ENCODE data around the gene DYRK2. TPM values are rescaled to one million over a fixed set of nuclear protein-coding genes. Genes with fewer than 3 reads are reported as not detected.

Gene DYRK2
- total RNA-seq, 4 donors from 2014 or later, result 68.5 to 89.1 (median 80.6) TPM

DNA sequence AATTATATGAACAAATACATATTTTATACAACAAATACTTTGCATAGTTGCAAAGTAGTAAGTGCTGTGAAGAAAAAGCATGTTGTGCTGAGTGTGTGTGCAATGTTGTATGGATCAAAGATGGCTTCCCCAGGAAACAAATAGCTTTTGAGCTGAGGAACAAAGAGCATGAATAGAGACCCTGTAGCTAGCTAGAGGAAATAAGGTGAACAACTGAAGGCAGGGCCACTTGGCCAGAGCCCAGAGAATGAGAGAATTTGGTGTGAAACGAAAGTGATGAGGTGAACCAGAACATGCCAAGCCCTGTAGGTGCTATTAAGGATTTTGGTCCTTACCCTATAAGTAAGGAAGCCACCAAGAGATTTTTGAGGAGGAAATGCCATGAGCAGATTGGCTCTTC, 17.1 kb downstream of the DYRK2 start:
- Histone ChIP-seq H3K9me3 (no peaks in the 10 kb centered on the region), H3K36me3 (no peaks in the 10 kb centered on the region), H3K4me3 (no peak overlapping the region), H3K27me3 (no peaks in the 10 kb centered on the region), H3K4me1 (peaks cover 0 to 19% (median 0%) of the 10 kb centered on the region in 4 donors), H3K27ac (no peak overlapping the region)
- no peak for DNase-seq
- TF ChIP-seq POLR2A (IDR thresholded peaks at IDR 0.05), result no peak
- TF ChIP-seq, protein P1, sequence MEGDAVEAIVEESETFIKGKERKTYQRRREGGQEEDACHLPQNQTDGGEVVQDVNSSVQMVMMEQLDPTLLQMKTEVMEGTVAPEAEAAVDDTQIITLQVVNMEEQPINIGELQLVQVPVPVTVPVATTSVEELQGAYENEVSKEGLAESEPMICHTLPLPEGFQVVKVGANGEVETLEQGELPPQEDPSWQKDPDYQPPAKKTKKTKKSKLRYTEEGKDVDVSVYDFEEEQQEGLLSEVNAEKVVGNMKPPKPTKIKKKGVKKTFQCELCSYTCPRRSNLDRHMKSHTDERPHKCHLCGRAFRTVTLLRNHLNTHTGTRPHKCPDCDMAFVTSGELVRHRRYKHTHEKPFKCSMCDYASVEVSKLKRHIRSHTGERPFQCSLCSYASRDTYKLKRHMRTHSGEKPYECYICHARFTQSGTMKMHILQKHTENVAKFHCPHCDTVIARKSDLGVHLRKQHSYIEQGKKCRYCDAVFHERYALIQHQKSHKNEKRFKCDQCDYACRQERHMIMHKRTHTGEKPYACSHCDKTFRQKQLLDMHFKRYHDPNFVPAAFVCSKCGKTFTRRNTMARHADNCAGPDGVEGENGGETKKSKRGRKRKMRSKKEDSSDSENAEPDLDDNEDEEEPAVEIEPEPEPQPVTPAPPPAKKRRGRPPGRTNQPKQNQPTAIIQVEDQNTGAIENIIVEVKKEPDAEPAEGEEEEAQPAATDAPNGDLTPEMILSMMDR (IDR thresholded peaks at IDR 0.05), result no peak

DNA sequence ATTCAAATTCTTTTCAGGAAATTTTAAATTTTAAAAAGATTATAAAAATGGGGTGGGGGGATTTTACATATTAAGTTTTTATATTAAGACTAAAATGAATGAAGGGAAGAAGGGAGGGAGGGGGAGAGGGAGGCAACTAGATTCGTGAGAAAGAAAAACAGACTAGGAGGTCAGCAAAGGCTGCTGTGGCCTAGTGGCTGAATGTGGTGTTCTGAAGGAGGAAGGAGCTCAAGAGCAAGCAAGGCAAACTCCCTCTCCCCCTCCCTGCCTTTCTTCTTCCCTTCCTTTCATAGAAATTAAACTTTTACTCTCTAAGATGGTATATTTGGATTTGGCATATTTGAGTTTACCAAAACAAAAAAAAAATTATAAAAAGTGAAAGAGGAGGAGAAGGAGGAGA, 18.1 kb downstream of the DYRK2 start:
- H3K27ac ChIP-seq, result no peak overlapping the region
- no peak overlapping the region for H3K4me3 ChIP-seq
- peaks cover 0 to 16% (median 0%) of the 10 kb centered on the region in 4 donors for H3K4me1 ChIP-seq
- no peaks in the 10 kb centered on the region for H3K9me3 ChIP-seq
- H3K36me3 ChIP-seq, result no peaks in the 10 kb centered on the region
- TF ChIP-seq, protein P1 (IDR thresholded peaks at IDR 0.05), result no peak
- TF ChIP-seq POLR2A (IDR thresholded peaks at IDR 0.05), result no peak
- no peaks in the 10 kb centered on the region for H3K27me3 ChIP-seq
- DNase-seq, result no peak

DNA sequence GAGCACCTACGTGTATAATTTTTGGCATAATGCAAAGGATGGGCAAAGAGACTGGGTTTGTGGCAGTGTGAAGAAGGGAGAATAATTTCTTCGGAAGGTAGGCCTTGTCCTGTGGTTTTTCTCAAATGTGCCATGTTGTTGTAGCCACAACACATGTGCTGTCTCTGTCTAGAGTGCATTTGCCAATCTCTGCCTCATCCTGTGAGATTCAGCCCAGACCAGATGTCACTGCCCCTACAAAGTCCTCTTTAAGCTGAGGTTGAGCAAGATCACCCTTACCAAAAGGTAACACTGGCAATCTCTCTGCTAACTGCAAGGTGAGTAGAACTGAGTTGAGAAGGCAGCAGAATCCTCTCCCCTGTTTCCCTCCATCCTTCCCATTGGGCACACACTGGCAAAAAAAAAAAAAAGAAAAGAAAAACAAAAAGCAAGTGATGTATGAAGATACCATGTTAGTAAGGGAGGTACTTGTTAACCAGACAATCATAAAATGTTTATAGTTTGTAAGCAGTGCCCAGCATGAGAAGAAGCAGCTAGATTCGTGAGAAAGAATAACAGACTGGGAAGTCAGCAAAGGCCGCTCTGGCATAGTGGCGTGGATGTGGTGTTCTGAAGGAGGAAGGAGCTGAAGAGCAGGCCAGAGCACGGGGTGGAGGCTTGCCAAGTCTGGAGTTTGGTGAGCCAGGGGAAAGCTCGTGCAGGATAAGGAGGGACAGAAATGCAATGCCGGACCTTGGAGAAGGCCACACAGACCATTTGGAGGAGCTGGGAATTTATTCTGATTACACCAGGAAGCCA, 18.9 kb downstream of the DYRK2 start:
- Histone ChIP-seq H3K27me3 (no peaks in the 10 kb centered on the region), H3K4me3 (no peak overlapping the region), H3K36me3 (no peaks in the 10 kb centered on the region), H3K9me3 (no peaks in the 10 kb centered on the region), H3K27ac (peak overlapping the region in 1 of 4 donors; percentile 37), H3K4me1 (peaks cover 0 to 16% (median 0%) of the 10 kb centered on the region in 4 donors)
- no peak for TF ChIP-seq POLR2A (IDR thresholded peaks at IDR 0.05)
- TF ChIP-seq, protein P1 (IDR thresholded peaks at IDR 0.05), result no peak
- DNase-seq, result no peak

DNA sequence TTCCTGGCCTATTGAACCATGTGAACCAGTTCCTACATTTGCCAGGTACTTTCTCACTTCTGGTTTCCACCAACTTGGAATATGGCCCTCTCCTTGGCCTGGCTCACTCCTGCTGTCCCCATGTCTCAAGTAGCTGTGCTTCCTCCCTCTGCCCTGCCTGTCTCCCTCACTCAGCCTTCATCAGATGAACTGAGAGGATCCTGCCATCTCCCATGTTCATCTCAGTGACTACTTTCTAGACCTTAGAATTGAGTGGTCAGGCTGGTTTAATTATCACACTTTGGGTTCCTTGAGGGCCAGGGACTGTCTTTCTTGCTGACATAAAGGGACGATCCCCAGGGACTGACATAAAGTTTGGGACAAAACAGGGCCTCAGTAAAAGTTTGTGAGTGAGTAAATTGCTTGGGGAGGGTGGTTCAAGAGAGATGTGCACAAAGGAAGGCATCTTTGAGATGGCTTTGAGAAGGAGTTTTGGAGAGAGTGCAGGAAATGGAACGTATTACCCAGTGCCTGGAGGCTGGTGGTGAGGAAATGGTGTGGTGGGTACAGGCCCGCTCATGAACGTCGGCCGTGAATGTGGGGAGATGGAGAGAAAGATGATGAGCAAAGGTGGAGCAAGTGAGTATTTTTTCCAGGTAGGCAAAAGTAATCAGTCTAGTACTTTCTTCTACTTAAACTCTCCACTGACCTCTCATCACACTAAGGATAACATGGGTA, 20.8 kb downstream of the DYRK2 start:
- peaks cover 0 to 12% (median 0%) of the 10 kb centered on the region in 4 donors for H3K9me3 ChIP-seq
- no peaks in the 10 kb centered on the region for H3K27me3 ChIP-seq
- no peak for DNase-seq
- H3K4me1 ChIP-seq, result peaks cover 0 to 16% (median 0%) of the 10 kb centered on the region in 4 donors
- H3K27ac ChIP-seq, result no peak overlapping the region
- no peaks in the 10 kb centered on the region for H3K36me3 ChIP-seq
- TF ChIP-seq, protein P1 (IDR thresholded peaks at IDR 0.05), result no peak
- TF ChIP-seq POLR2A (IDR thresholded peaks at IDR 0.05), result no peak
- H3K4me3 ChIP-seq, result no peak overlapping the region

DNA sequence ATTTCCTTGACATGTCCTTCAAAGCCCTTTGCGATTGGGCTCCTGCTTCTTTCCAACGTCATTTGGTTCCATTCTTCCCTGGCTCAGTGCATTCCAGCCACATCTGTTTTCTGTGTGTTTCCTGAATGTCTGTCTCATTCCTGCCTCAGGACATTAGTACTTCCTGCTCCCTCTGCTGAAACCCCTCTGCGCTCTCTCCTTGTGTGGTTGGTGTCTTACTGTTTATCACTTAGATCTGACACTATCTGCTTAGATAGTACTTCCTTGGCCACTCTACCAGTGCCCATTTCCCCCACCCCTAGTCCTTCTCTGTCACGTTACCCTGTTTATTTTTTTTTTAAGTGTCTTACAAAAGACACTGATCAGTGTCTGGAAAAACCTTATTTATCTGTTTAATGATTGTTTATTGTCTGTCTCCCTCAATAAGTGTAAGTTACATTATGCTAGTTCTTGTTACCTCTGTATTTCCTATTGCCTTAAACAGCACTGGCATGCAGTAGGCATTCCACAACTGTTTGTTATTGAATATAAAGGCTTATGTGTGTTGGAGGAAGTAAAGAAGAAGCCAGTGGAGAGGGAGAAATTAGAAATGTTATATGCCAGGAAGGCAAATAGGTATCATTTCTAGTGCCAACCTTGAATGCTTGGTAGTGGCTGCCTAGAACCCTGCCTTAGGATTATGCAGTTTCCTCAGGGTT, 21.5 kb downstream of the DYRK2 start:
- Histone ChIP-seq H3K36me3 (no peaks in the 10 kb centered on the region), H3K27me3 (no peaks in the 10 kb centered on the region), H3K9me3 (peaks cover 0 to 12% (median 0%) of the 10 kb centered on the region in 4 donors), H3K27ac (no peak overlapping the region), H3K4me1 (peaks cover 0 to 16% (median 0%) of the 10 kb centered on the region in 4 donors), H3K4me3 (no peak overlapping the region)
- DNase-seq, result no peak
- no peak for TF ChIP-seq POLR2A (IDR thresholded peaks at IDR 0.05)
- TF ChIP-seq, protein P1 (IDR thresholded peaks at IDR 0.05), result no peak
